K562 (cell line): Measurements from ENCODE around the gene ZSCAN2.

Experiments
- ATF3 ChIP-seq, 2 experiments: fragments of 450-650 bp in 1 of 2; sonication (generic) in 1 of 2; formaldehyde crosslinking in 1 of 2; IDR thresholded peaks in 1 of 2; conservative IDR thresholded peaks in 1 of 2; 2 replicates each; pipeline versions ENCODE4 v1.6.1 to v1.8.1; 2016 to 2023; ENCODE audit warnings: mild to moderate bottlenecking in 2 of 2, moderate library complexity in 2 of 2, inconsistent platforms in 1 of 2, missing genetic modification reagents in 1 of 2
- EP400 ChIP-seq: fragments of 450-650 bp; IDR thresholded peaks from 2 replicates; pipeline ENCODE4 v1.6.1; 2017; ENCODE audit warnings: antibody characterized with exemption, mild to moderate bottlenecking, moderate library complexity
- HIVEP1 ChIP-seq: fragments of 250-450 bp; sonication (Bioruptor Pico); IDR thresholded peaks from 2 replicates; pipeline ENCODE4 v1.4.0; 2020; ENCODE audit warnings: mild to moderate bottlenecking
- KDM2B ChIP-seq: fragments of 250-450 bp; sonication (Bioruptor Pico); IDR thresholded peaks from 2 replicates; pipeline ENCODE4 v1.8.0; 2021; ENCODE audit warnings: mild to moderate bottlenecking, moderate library complexity
- MAFK ChIP-seq: IDR thresholded peaks from 2 replicates; pipeline ENCODE4 v1.6.1; 2011; ENCODE audit warnings: low read length, improper control_type of control experiment
- NRF1 ChIP-seq, 2 experiments: fragments of 450-650 bp; IDR thresholded peaks in 1 of 2; conservative IDR thresholded peaks in 1 of 2; 2 replicates each; pipeline ENCODE4 v1.6.1; 2014; ENCODE audit warnings: mild to moderate bottlenecking in 2 of 2
- POLR2AphosphoS5 ChIP-seq: IDR thresholded peaks from 2 replicates; pipeline ENCODE4 v1.6.1; 2011; ENCODE audit warnings: mild to moderate bottlenecking, low read depth, low read length, moderate library complexity; ENCODE audit not compliant: control insufficient read depth, insufficient read depth
- ZNF324 ChIP-seq: fragments of 250-450 bp; sonication (Bioruptor Pico); IDR thresholded peaks from 2 replicates; pipeline ENCODE4 v1.4.0; 2020; ENCODE audit warnings: mild to moderate bottlenecking

GRCh38 chr15:84600331-84600686 is 500 bp upstream of the ZSCAN2 start:
- TF ChIP-seq EP400: peak; percentile 66
- TF ChIP-seq HIVEP1 (CRISPR knock-in tag): no peak
- no peak for TF ChIP-seq POLR2AphosphoS5
- no peak for TF ChIP-seq MAFK
- no peak for TF ChIP-seq KDM2B (CRISPR knock-in tag)
- TF ChIP-seq NRF1 (conservative IDR thresholded peaks at IDR 0.05 in 1 of 2, IDR thresholded peaks at IDR 0.05 in 1 of 2): no peak
- no peak for TF ChIP-seq ATF3 (IDR thresholded peaks at IDR 0.05)
- TF ChIP-seq ATF3 (CRISPR knock-in tag; conservative IDR thresholded peaks at IDR 0.05): no peak
- no peak for TF ChIP-seq ZNF324 (CRISPR knock-in tag)
